ENCODE data around the gene IDH3G. TPM values are rescaled to one million over a fixed set of nuclear protein-coding genes. Genes with fewer than 3 reads are reported as not detected.

IDH3G gene
- total RNA-seq, 1 experiment from 2014 or later = 89.4 TPM

DNA sequence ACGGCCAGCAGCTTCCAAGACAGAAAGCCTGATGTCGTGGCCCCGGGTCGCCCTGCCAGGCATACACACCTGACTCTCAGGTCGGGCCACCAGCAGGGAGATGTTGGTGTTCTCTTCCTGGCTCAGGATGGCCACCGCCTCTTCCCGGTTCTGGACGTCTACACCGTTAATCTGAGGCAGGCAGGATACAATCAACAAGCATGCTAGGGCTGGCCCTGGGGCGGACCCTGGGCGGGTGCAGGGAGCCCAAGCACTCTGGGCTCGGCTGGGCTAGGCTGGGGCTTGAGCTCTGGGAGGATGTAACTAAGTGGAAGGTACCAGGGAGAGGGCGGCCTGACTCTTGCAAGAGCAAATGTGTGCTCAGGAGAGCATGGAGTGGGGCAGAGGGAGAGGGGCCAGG, 11.3 kb upstream of the IDH3G start:
- Histone ChIP-seq H3K9me3 (ENCODE audit: control insufficient read depth, insufficient read depth, low read depth, low read length) (no peaks in the 10 kb centered on the region), H3K27ac (ENCODE audit: low read length) (no peak overlapping the region), H3K27me3 (ENCODE audit: control insufficient read depth, insufficient read depth, low read length) (no peaks in the 10 kb centered on the region), H3K4me1 (ENCODE audit: control insufficient read depth, insufficient read depth, low read length) (no peaks in the 10 kb centered on the region), H3K36me3 (ENCODE audit: control insufficient read depth, insufficient read depth, low read length) (no peaks in the 10 kb centered on the region), H3K4me3 (ENCODE audit: low read depth in 2 of 2, low read length in 2 of 2) (no peak overlapping the region)
- TF ChIP-seq POLR2AphosphoS5 (IDR thresholded peaks at IDR 0.05; ENCODE audit: low read depth, low read length) (no peak), CTCF (IDR thresholded peaks at IDR 0.05) (no peak), REST (IDR thresholded peaks at IDR 0.05; ENCODE audit: insufficient read depth in 1 of 2, low read depth in 2 of 2, low read length in 1 of 2) (no peak), TCF7L2 (IDR thresholded peaks at IDR 0.05; ENCODE audit: low read depth, low read length) (no peak), SIN3A (IDR thresholded peaks at IDR 0.05; ENCODE audit: borderline replicate concordance, insufficient read depth, low read depth, low read length) (no peak)
- no peak for ATAC-seq
- in situ Hi-C loops (cut with HindIII; ENCODE audit: low pct_unique_long_range_greater_than_20kb, low sequenced_read_pairs) (no loop called here), intact Hi-C loops (cut with micrococcal nuclease; ENCODE audit: unreplicated experiment) (loop anchor here (10.0 kb wide), 1 partner anchor 79 kb away; the partner anchor contains the start of gene L1CAM)
- POLR2A ChIA-PET = no interaction called here
- CTCF ChIA-PET = interaction anchor here (0.6 kb wide), 2 partner anchors 79 to 105 kb away, joined by 3 to 4 read pairs; no protein-coding TSS in a partner anchor
- DNase-seq (ENCODE audit: low read depth, low spot score) = no peak
- BruUV-seq (replicated peaks) = no TSS peak

GRCh38 chrX:153804621-153805020, 10.4 kb upstream of the IDH3G start:
- ChIA-PET POLR2A (no interaction called here), CTCF (interaction anchor here (0.6 kb wide), 2 partner anchors 22 to 23 kb away, joined by 3 read pairs; no protein-coding TSS in a partner anchor)
- Histone ChIP-seq H3K36me3 (ENCODE audit: control insufficient read depth, insufficient read depth, low read length) (no peaks in the 10 kb centered on the region), H3K27ac (ENCODE audit: low read length) (no peak overlapping the region), H3K9me3 (ENCODE audit: control insufficient read depth, insufficient read depth, low read depth, low read length) (no peaks in the 10 kb centered on the region), H3K4me1 (ENCODE audit: control insufficient read depth, insufficient read depth, low read length) (no peaks in the 10 kb centered on the region), H3K27me3 (ENCODE audit: control insufficient read depth, insufficient read depth, low read length) (no peaks in the 10 kb centered on the region), H3K4me3 (ENCODE audit: low read depth in 2 of 2, low read length in 2 of 2) (no peak overlapping the region)
- no peak for TF ChIP-seq POLR2AphosphoS5 (IDR thresholded peaks at IDR 0.05; ENCODE audit: low read depth, low read length)
- TF ChIP-seq CTCF (IDR thresholded peaks at IDR 0.05) = no peak
- TF ChIP-seq TCF7L2 (IDR thresholded peaks at IDR 0.05; ENCODE audit: low read depth, low read length) = no peak
- no peak for TF ChIP-seq REST (IDR thresholded peaks at IDR 0.05; ENCODE audit: insufficient read depth in 1 of 2, low read depth in 2 of 2, low read length in 1 of 2)
- no peak for TF ChIP-seq SIN3A (IDR thresholded peaks at IDR 0.05; ENCODE audit: borderline replicate concordance, insufficient read depth, low read depth, low read length)
- in situ Hi-C loops (cut with HindIII; ENCODE audit: low pct_unique_long_range_greater_than_20kb, low sequenced_read_pairs) (no loop called here), intact Hi-C loops (cut with micrococcal nuclease; ENCODE audit: unreplicated experiment) (loop anchor here (10.0 kb wide), 1 partner anchor 80 kb away; the partner anchor contains the start of gene L1CAM)
- no TSS peak for BruUV-seq (replicated peaks)
- DNase-seq (ENCODE audit: low read depth, low spot score) (no peak), ATAC-seq (no peak)
